Astrocyte (in vitro differentiated cells and primary cell): Measurements from ENCODE around the gene CFAP141.

Experiments
- EZH2 ChIP-seq: IDR thresholded peaks from 2 replicates; pipeline ENCODE4 v1.6.1; 2012; ENCODE audit warnings: mild to moderate bottlenecking, low read length, inconsistent platforms; ENCODE audit not compliant: insufficient read depth
- TF ChIP-seq, protein P1 (sequence below): IDR thresholded peaks from 2 replicates; pipeline ENCODE4 v1.5.1; 2011; ENCODE audit warnings: low read depth, mild to moderate bottlenecking, inconsistent platforms, low read length, moderate library complexity; ENCODE audit not compliant: insufficient read depth

DNA sequence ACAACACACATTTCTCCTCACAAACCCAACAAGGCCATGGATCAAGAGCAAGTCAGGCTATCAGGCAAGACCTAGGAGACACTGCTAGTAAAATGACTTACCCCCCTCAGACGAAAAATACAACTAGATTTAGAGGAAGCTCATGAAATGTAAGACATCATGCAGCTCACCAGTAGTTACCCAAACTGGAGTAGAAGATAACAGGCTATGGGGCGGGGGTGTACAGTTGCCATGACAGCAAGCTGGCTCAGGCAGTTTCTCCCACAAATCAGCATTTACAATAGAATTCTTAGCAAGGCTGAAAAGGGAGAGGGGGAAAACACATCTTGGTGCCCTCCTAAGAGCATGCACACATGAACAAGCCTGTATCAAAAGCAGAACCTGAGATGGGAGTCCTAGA is 28.1 kb downstream of the CFAP141 start:
- no peak for TF ChIP-seq EZH2
- TF ChIP-seq, protein P1, sequence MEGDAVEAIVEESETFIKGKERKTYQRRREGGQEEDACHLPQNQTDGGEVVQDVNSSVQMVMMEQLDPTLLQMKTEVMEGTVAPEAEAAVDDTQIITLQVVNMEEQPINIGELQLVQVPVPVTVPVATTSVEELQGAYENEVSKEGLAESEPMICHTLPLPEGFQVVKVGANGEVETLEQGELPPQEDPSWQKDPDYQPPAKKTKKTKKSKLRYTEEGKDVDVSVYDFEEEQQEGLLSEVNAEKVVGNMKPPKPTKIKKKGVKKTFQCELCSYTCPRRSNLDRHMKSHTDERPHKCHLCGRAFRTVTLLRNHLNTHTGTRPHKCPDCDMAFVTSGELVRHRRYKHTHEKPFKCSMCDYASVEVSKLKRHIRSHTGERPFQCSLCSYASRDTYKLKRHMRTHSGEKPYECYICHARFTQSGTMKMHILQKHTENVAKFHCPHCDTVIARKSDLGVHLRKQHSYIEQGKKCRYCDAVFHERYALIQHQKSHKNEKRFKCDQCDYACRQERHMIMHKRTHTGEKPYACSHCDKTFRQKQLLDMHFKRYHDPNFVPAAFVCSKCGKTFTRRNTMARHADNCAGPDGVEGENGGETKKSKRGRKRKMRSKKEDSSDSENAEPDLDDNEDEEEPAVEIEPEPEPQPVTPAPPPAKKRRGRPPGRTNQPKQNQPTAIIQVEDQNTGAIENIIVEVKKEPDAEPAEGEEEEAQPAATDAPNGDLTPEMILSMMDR, result no peak
